ENCODE measurements around the gene UST. TPM values are rescaled to one million over a fixed set of nuclear protein-coding genes. Genes with fewer than 3 reads are reported as not detected.
A peak's percentile ranks its signal among the peaks of the same experiment; 100 is the strongest.
"Not testable (repeated sequence)": the region's sequence is repeated elsewhere in the genome, so short reads cannot be mapped to it uniquely, and the experiment has no call there.

Gene UST
- total RNA-seq, 2 experiments from 2014 or later, result 1.5 to 2.3 TPM

DNA sequence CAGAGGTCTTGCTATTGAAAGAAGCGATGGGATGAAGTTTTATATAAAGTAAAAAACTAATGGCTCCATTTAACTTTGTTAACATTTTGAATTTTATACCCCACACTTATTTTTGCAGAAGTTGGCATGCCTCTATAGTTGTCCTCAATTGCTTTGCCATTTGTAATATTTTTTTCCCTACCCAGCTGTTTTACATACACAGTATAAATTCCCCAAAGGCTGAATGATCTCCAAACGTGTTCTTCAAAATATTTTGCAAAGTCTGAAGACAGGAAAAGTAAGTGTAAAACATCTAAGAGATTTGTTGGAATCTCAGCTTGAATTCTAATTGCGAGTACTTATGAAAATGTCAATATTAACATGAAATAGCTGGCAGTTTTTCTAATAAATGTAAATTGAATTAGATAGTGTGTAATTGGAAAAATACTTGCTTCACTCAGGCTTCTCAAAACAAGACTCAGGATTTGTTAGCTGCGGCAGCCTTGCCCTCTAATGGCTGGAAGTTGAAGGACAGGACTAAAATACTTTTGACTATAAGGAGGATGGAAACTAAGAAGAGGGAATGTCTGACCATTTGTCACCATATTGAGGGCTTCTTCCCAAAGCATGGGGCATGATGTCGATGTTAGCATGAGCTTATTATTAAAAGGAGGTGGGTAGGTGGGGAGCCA, 226.8 kb downstream of the UST start:
- ATAC-seq (no peak), DNase-seq (no peak)
- Mint-ChIP-seq H3K27ac (no peak overlapping the region), H3K36me3 (no peaks in the 10 kb centered on the region), H3K27me3 (peaks cover 3% of the 10 kb centered on the region), H3K9me3 (ENCODE audit: low read depth) (no peaks in the 10 kb centered on the region), H3K4me3 (no peak overlapping the region), H3K4me1 (no peaks in the 10 kb centered on the region)
- CTCF ChIA-PET, result interaction anchor here (0.6 kb wide), 1 partner anchor 472 kb away, joined by 3 read pairs; no protein-coding TSS in a partner anchor

DNA sequence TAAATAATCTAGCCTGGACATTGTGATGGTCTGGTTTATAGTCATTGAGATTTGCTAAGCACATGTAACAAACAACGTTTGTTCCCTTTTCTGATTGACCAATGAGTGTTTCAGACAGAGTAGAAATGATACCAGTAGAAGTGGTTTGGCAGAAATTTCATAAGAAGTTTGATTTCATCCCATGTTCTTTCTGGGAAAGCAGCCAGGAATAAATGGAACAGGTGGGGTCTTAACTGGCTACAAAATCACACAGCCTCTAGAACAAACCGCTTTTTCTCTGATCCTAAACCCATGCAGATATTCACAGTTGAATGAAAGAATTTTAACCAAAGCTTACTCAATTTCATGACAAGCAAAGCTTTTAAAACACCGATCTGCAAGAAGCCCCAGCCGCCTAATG, 227.5 kb downstream of the UST start:
- no peak overlapping the region for H3K27ac Mint-ChIP-seq
- H3K27me3 Mint-ChIP-seq, result peaks cover 3% of the 10 kb centered on the region
- no peaks in the 10 kb centered on the region for H3K36me3 Mint-ChIP-seq
- H3K4me3 Mint-ChIP-seq, result no peak overlapping the region
- no peak for DNase-seq
- CTCF ChIA-PET, result interaction anchor here (0.6 kb wide), 1 partner anchor 471 kb away, joined by 3 read pairs; no protein-coding TSS in a partner anchor
- ATAC-seq, result no peak
- H3K9me3 Mint-ChIP-seq (ENCODE audit: low read depth), result no peaks in the 10 kb centered on the region
- no peaks in the 10 kb centered on the region for H3K4me1 Mint-ChIP-seq

- H3K27me3 Mint-ChIP-seq; H3K4me3 Mint-ChIP-seq; DNase-seq; H3K36me3 Mint-ChIP-seq; H3K27ac Mint-ChIP-seq; H3K9me3 Mint-ChIP-seq (ENCODE audit: low read depth); CTCF ChIA-PET; H3K4me1 Mint-ChIP-seq; ATAC-seq: not testable (repeated sequence)
Observed at GRCh38 chr6:148978298-148978697, 231.5 kb downstream of the UST start.

GRCh38 chr6:148979014-148979901, 232.4 kb downstream of the UST start:
- H3K9me3 Mint-ChIP-seq (ENCODE audit: low read depth), result no peaks in the 10 kb centered on the region
- no peak overlapping the region for H3K27ac Mint-ChIP-seq
- H3K36me3 Mint-ChIP-seq, result no peaks in the 10 kb centered on the region
- CTCF ChIA-PET, result no interaction called here
- DNase-seq (no peak), ATAC-seq (no peak)
- no peaks in the 10 kb centered on the region for H3K27me3 Mint-ChIP-seq
- H3K4me3 Mint-ChIP-seq, result no peak overlapping the region
- H3K4me1 Mint-ChIP-seq, result no peaks in the 10 kb centered on the region

- ATAC-seq, result no peak
- Mint-ChIP-seq H3K4me1 (no peaks in the 10 kb centered on the region), H3K27ac (no peak overlapping the region), H3K27me3 (no peaks in the 10 kb centered on the region), H3K36me3 (no peaks in the 10 kb centered on the region), H3K9me3 (ENCODE audit: low read depth) (no peaks in the 10 kb centered on the region), H3K4me3 (no peak overlapping the region)
- CTCF ChIA-PET, result no interaction called here
- no peak for DNase-seq
Observed at GRCh38 chr6:148980234-148980633, 233.4 kb downstream of the UST start.

DNA sequence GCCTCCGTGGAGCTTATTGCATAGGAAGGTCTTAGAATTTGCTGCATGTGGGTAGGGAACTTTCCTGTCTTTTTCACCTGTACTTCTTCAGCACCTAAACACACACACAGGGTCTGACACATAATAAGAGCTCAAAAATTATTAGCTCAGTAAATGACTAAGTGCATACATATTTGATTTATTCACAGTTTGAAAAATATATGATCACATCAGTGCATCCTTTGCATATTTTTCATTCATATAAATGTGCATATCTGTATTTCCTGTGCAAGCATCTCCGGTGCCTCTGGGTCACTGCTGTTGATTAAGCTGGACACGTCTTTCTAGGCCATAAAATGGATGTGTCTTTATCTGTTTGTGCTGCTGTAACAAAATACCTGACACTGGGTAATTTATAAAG, 234.7 kb downstream of the UST start:
- DNase-seq, result no peak
- CTCF ChIA-PET, result no interaction called here

DNA sequence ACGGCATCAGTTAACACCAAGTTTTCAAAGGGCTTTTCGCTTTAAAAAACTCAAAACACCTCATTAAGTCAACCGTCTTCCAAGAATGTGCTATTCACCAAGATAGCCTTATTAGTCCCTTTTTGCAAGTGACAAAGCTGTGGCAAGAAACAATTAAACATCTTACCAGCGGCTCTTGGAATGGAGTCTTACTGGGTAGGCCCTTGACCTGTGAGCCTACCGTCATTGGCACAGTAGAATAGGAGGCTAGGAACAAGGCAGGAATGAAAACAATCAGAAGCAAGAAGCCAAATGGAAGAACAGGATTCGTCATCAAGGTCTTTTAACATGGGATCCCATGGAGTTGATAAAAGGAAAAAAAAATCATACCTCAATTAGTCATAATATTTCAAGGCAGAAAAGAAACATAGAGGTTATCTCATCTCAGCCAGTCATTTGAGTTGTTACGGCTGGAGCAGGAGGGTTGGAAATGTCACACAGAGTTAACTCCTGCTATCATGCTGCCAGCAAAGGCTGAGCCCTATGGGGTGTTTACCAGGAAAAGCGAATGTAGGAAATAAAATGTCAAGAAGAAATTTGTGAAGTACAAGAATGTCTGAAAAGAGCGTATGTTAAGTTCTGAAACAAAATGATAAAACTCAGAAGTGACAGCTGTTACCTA, 236.4 kb downstream of the UST start:
- no peak overlapping the region for H3K4me3 Mint-ChIP-seq
- DNase-seq, result no peak
- H3K36me3 Mint-ChIP-seq, result no peaks in the 10 kb centered on the region
- no peaks in the 10 kb centered on the region for H3K4me1 Mint-ChIP-seq
- no peaks in the 10 kb centered on the region for H3K27me3 Mint-ChIP-seq
- no peak overlapping the region for H3K27ac Mint-ChIP-seq
- CTCF ChIA-PET, result no interaction called here
- ATAC-seq, result no peak
- H3K9me3 Mint-ChIP-seq (ENCODE audit: low read depth), result no peaks in the 10 kb centered on the region

More for the DNA sequence above, 234.7 kb downstream of the UST start:
- H3K4me1 Mint-ChIP-seq, result no peaks in the 10 kb centered on the region
- no peaks in the 10 kb centered on the region for H3K36me3 Mint-ChIP-seq
- ATAC-seq, result no peak
- no peak overlapping the region for H3K4me3 Mint-ChIP-seq
- H3K9me3 Mint-ChIP-seq (ENCODE audit: low read depth), result no peaks in the 10 kb centered on the region
- no peaks in the 10 kb centered on the region for H3K27me3 Mint-ChIP-seq
- H3K27ac Mint-ChIP-seq, result no peak overlapping the region

DNA sequence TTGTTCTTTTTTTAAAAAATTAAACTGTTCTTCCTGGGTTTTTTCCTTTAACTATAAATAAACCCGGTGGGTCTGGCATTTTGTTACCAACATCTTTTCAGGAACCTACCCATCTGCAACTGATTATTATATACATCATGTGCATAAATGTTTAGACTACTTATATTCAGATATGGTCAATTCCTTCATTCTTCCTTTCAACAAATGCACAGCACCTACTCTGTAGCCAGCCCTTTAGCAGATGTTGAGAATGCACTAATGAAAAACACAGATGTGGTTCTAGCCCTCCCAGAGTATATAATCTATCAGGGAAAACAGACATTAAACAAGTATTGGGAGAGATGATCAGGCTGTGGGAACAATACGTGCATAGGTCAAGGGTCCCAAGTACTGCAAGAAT, 237.1 kb downstream of the UST start:
- CTCF ChIA-PET, result no interaction called here
- no peaks in the 10 kb centered on the region for H3K27me3 Mint-ChIP-seq
- no peak overlapping the region for H3K4me3 Mint-ChIP-seq
- H3K27ac Mint-ChIP-seq, result no peak overlapping the region
- H3K4me1 Mint-ChIP-seq, result no peaks in the 10 kb centered on the region
- H3K36me3 Mint-ChIP-seq, result no peaks in the 10 kb centered on the region
- no peaks in the 10 kb centered on the region for H3K9me3 Mint-ChIP-seq (ENCODE audit: low read depth)
- ATAC-seq, result no peak
- no peak for DNase-seq

- ATAC-seq (no peak), DNase-seq (no peak)
- Mint-ChIP-seq H3K27ac (no peak overlapping the region), H3K36me3 (no peaks in the 10 kb centered on the region), H3K4me3 (no peak overlapping the region), H3K27me3 (no peaks in the 10 kb centered on the region), H3K9me3 (ENCODE audit: low read depth) (no peaks in the 10 kb centered on the region), H3K4me1 (peaks cover 2% of the 10 kb centered on the region)
- CTCF ChIA-PET, result no interaction called here
Observed at GRCh38 chr6:148984531-148985056, 237.8 kb downstream of the UST start.

DNA sequence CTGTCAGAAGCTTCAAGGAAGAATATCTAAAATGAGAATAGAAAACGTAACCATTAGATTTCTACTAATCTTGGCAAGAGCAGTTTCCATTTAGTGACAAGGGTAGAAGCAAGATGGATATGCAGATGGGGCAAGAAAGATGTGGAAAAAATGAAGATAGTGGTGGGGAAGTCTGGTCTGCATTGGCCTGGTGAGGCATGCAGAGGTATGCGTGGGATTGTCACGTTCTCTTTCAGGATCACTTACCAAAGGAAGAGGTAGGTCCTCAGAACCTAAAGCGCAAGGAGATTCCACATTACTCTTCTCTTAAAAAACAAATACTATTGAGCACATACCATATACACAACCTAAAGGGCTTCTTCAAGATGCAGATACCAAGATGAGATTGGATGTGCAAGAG, 238.7 kb downstream of the UST start:
- CTCF ChIA-PET, result no interaction called here
- DNase-seq (no peak), ATAC-seq (no peak)
- H3K36me3 Mint-ChIP-seq, result no peaks in the 10 kb centered on the region
- H3K9me3 Mint-ChIP-seq (ENCODE audit: low read depth), result no peaks in the 10 kb centered on the region
- H3K27me3 Mint-ChIP-seq, result no peaks in the 10 kb centered on the region
- no peak overlapping the region for H3K4me3 Mint-ChIP-seq
- peaks cover 2% of the 10 kb centered on the region for H3K4me1 Mint-ChIP-seq
- no peak overlapping the region for H3K27ac Mint-ChIP-seq

DNA sequence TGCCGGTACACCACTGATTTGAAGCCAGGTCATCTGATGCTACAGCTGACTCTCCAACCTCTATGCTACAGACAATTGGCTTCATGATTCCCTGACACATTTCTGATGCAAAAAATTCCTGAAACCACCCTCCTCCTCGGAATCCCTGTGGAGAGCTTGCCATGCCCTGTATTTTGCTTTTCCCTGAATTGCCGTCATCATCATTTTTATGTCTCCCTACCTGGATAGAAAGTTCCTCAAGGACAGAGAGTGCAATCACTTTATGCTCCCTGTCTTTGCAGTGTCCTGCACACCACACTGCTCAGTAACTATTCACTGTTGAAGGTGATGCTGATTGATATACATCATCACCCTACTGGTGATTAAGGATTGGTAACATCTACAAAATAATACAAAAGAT, 239.8 kb downstream of the UST start:
- Mint-ChIP-seq H3K27ac (peak overlapping the region; percentile 12), H3K4me3 (no peak overlapping the region), H3K27me3 (no peaks in the 10 kb centered on the region), H3K36me3 (no peaks in the 10 kb centered on the region), H3K9me3 (ENCODE audit: low read depth) (no peaks in the 10 kb centered on the region), H3K4me1 (peaks cover 2% of the 10 kb centered on the region)
- CTCF ChIA-PET, result no interaction called here
- DNase-seq, result no peak
- no peak for ATAC-seq

- no peak overlapping the region for H3K27ac Mint-ChIP-seq
- peaks cover 2% of the 10 kb centered on the region for H3K4me1 Mint-ChIP-seq
- no peak overlapping the region for H3K4me3 Mint-ChIP-seq
- ATAC-seq (no peak), DNase-seq (no peak)
- CTCF ChIA-PET, result no interaction called here
- H3K9me3 Mint-ChIP-seq (ENCODE audit: low read depth), result no peaks in the 10 kb centered on the region
- no peaks in the 10 kb centered on the region for H3K27me3 Mint-ChIP-seq
- H3K36me3 Mint-ChIP-seq, result peaks cover 1% of the 10 kb centered on the region
Observed at GRCh38 chr6:148987982-148988381, 241.2 kb downstream of the UST start.

DNA sequence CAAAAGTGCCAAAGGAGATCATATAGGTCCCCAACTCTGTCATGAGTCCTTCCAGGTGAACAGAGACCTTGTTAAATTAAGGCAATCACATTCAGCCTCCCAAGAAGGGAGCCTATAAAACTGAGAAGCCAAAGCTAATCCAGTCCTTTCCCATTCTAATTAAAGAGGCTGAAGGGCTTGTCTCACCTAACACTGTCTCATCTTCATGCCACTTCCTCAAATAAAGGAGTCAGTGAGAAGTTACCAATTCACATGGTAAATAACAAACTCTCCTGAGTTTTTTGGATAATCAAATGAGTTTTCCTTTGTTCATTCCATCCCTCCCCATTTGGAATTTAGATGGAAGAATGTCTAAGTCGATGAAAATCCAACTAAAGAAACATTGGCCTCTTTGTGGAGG, 242.8 kb downstream of the UST start:
- no peaks in the 10 kb centered on the region for H3K27me3 Mint-ChIP-seq
- no peaks in the 10 kb centered on the region for H3K9me3 Mint-ChIP-seq (ENCODE audit: low read depth)
- peaks cover 5% of the 10 kb centered on the region for H3K36me3 Mint-ChIP-seq
- no peak for ATAC-seq
- H3K4me1 Mint-ChIP-seq, result peaks cover 2% of the 10 kb centered on the region
- no peak overlapping the region for H3K4me3 Mint-ChIP-seq
- no peak overlapping the region for H3K27ac Mint-ChIP-seq
- CTCF ChIA-PET, result interaction anchor here (0.6 kb wide), 1 partner anchor 42 kb away, joined by 3 read pairs; no protein-coding TSS in a partner anchor
- DNase-seq, result no peak
